ENCODE data around the gene LDLRAD3.
"Not testable (repeated sequence)": the region's sequence is repeated elsewhere in the genome, so short reads cannot be mapped to it uniquely, and the experiment has no call there.

LDLRAD3 gene

GRCh38 chr11:36002196-36002595 lies 58.3 kb downstream of the LDLRAD3 start:
- Histone ChIP-seq H3K9me3 (ENCODE audit: insufficient read depth, low read depth, low read length) (peaks cover 12% of the 10 kb centered on the region), H3K27me3 (ENCODE audit: insufficient read depth, low read length) (no peaks in the 10 kb centered on the region), H3K4me3 (ENCODE audit: low read length) (no peak overlapping the region), H3K9ac (ENCODE audit: low read depth, low read length) (peak overlapping the region; percentile 1; the same call in 1 of the 2 replicates), H3K36me3 (ENCODE audit: insufficient read depth, low read depth, low read length) (no peaks in the 10 kb centered on the region), H3K4me1 (ENCODE audit: insufficient read depth, low read length) (peaks cover 11% of the 10 kb centered on the region; the same call in 1 of the 2 replicates), H3K27ac (ENCODE audit: low read length) (peak overlapping the region; percentile 41)

GRCh38 chr11:36002796-36003195 lies 58.9 kb downstream of the LDLRAD3 start:
- H3K27me3 ChIP-seq (ENCODE audit: insufficient read depth, low read length) = no peaks in the 10 kb centered on the region
- H3K4me1 ChIP-seq (ENCODE audit: insufficient read depth, low read length) = peaks cover 11% of the 10 kb centered on the region; the same call in 1 of the 2 replicates
- H3K36me3 ChIP-seq (ENCODE audit: insufficient read depth, low read depth, low read length) = no peaks in the 10 kb centered on the region
- no peak overlapping the region for H3K27ac ChIP-seq (ENCODE audit: low read length)
- H3K9me3 ChIP-seq (ENCODE audit: insufficient read depth, low read depth, low read length) = peaks cover 12% of the 10 kb centered on the region
- H3K9ac ChIP-seq (ENCODE audit: low read depth, low read length) = no peak overlapping the region
- H3K4me3 ChIP-seq (ENCODE audit: low read length) = no peak overlapping the region

- Histone ChIP-seq H3K4me1 (ENCODE audit: insufficient read depth, low read length) (peaks cover 16% of the 10 kb centered on the region), H3K9me3 (ENCODE audit: insufficient read depth, low read depth, low read length) (peaks cover 12% of the 10 kb centered on the region), H3K9ac (ENCODE audit: low read depth, low read length) (no peak overlapping the region), H3K27ac (ENCODE audit: low read length) (no peak overlapping the region), H3K27me3 (ENCODE audit: insufficient read depth, low read length) (no peaks in the 10 kb centered on the region), H3K4me3 (ENCODE audit: low read length) (no peak overlapping the region), H3K36me3 (ENCODE audit: insufficient read depth, low read depth, low read length) (no peaks in the 10 kb centered on the region)
Observed at GRCh38 chr11:36006556-36006955, 62.7 kb downstream of the LDLRAD3 start.

- peaks cover 12% of the 10 kb centered on the region for H3K4me1 ChIP-seq (ENCODE audit: insufficient read depth, low read length)
- H3K36me3 ChIP-seq (ENCODE audit: insufficient read depth, low read depth, low read length) = no peaks in the 10 kb centered on the region
- H3K9me3 ChIP-seq (ENCODE audit: insufficient read depth, low read depth, low read length) = peaks cover 12% of the 10 kb centered on the region
- H3K4me3 ChIP-seq (ENCODE audit: low read length) = no peak overlapping the region
- H3K27ac ChIP-seq (ENCODE audit: low read length) = no peak overlapping the region
- no peaks in the 10 kb centered on the region for H3K27me3 ChIP-seq (ENCODE audit: insufficient read depth, low read length)
- H3K9ac ChIP-seq (ENCODE audit: low read depth, low read length) = no peak overlapping the region
Observed at GRCh38 chr11:36007127-36007655, 63.3 kb downstream of the LDLRAD3 start.

GRCh38 chr11:36008584-36008983 lies 64.7 kb downstream of the LDLRAD3 start:
- Histone ChIP-seq H3K4me1 (ENCODE audit: insufficient read depth, low read length) (peaks cover 7% of the 10 kb centered on the region), H3K27ac (ENCODE audit: low read length) (peak overlapping the region; percentile 11), H3K4me3 (ENCODE audit: low read length) (no peak overlapping the region), H3K27me3 (ENCODE audit: insufficient read depth, low read length) (no peaks in the 10 kb centered on the region), H3K9me3 (ENCODE audit: insufficient read depth, low read depth, low read length) (peaks cover 12% of the 10 kb centered on the region), H3K36me3 (ENCODE audit: insufficient read depth, low read depth, low read length) (no peaks in the 10 kb centered on the region), H3K9ac (ENCODE audit: low read depth, low read length) (no peak overlapping the region)

GRCh38 chr11:36009473-36009872 lies 65.6 kb downstream of the LDLRAD3 start:
- Histone ChIP-seq H3K4me3 (ENCODE audit: low read length) (no peak overlapping the region), H3K27me3 (ENCODE audit: insufficient read depth, low read length) (no peaks in the 10 kb centered on the region), H3K36me3 (ENCODE audit: insufficient read depth, low read depth, low read length) (no peaks in the 10 kb centered on the region), H3K4me1 (ENCODE audit: insufficient read depth, low read length) (peaks cover 7% of the 10 kb centered on the region), H3K9me3 (ENCODE audit: insufficient read depth, low read depth, low read length) (peaks cover 5% of the 10 kb centered on the region; the same call in 1 of the 2 replicates), H3K9ac (ENCODE audit: low read depth, low read length) (no peak overlapping the region), H3K27ac (ENCODE audit: low read length) (no peak overlapping the region)

- Histone ChIP-seq H3K4me1 (ENCODE audit: insufficient read depth, low read length) (peaks cover 7% of the 10 kb centered on the region), H3K9me3 (ENCODE audit: insufficient read depth, low read depth, low read length) (no peaks in the 10 kb centered on the region), H3K4me3 (ENCODE audit: low read length) (no peak overlapping the region), H3K27ac (ENCODE audit: low read length) (no peak overlapping the region), H3K9ac (ENCODE audit: low read depth, low read length) (no peak overlapping the region), H3K36me3 (ENCODE audit: insufficient read depth, low read depth, low read length) (no peaks in the 10 kb centered on the region), H3K27me3 (ENCODE audit: insufficient read depth, low read length) (no peaks in the 10 kb centered on the region)
Observed at GRCh38 chr11:36010010-36010740, 66.3 kb downstream of the LDLRAD3 start.

- H3K4me1 ChIP-seq (ENCODE audit: insufficient read depth, low read length) = peaks cover 7% of the 10 kb centered on the region
- no peak overlapping the region for H3K9ac ChIP-seq (ENCODE audit: low read depth, low read length)
- no peaks in the 10 kb centered on the region for H3K9me3 ChIP-seq (ENCODE audit: insufficient read depth, low read depth, low read length)
- no peak overlapping the region for H3K4me3 ChIP-seq (ENCODE audit: low read length)
- H3K27ac ChIP-seq (ENCODE audit: low read length) = no peak overlapping the region
- H3K36me3 ChIP-seq (ENCODE audit: insufficient read depth, low read depth, low read length) = no peaks in the 10 kb centered on the region
- H3K27me3 ChIP-seq (ENCODE audit: insufficient read depth, low read length) = no peaks in the 10 kb centered on the region
Observed at GRCh38 chr11:36011574-36011973, 67.7 kb downstream of the LDLRAD3 start.

- Histone ChIP-seq H3K4me1 (ENCODE audit: insufficient read depth, low read length) (peaks cover 7% of the 10 kb centered on the region), H3K9ac (ENCODE audit: low read depth, low read length) (no peak overlapping the region), H3K36me3 (ENCODE audit: insufficient read depth, low read depth, low read length) (no peaks in the 10 kb centered on the region), H3K9me3 (ENCODE audit: insufficient read depth, low read depth, low read length) (no peaks in the 10 kb centered on the region), H3K27me3 (ENCODE audit: insufficient read depth, low read length) (no peaks in the 10 kb centered on the region), H3K27ac (ENCODE audit: low read length) (no peak overlapping the region), H3K4me3 (ENCODE audit: low read length) (no peak overlapping the region)
Observed at GRCh38 chr11:36012455-36012854, 68.6 kb downstream of the LDLRAD3 start.

- no peaks in the 10 kb centered on the region for H3K27me3 ChIP-seq (ENCODE audit: insufficient read depth, low read length)
- peaks cover 7% of the 10 kb centered on the region for H3K4me1 ChIP-seq (ENCODE audit: insufficient read depth, low read length)
- H3K27ac ChIP-seq (ENCODE audit: low read length) = no peak overlapping the region
- H3K9ac ChIP-seq (ENCODE audit: low read depth, low read length) = no peak overlapping the region
- H3K4me3 ChIP-seq (ENCODE audit: low read length) = no peak overlapping the region
- no peaks in the 10 kb centered on the region for H3K9me3 ChIP-seq (ENCODE audit: insufficient read depth, low read depth, low read length)
- H3K36me3 ChIP-seq (ENCODE audit: insufficient read depth, low read depth, low read length) = no peaks in the 10 kb centered on the region
Observed at GRCh38 chr11:36012979-36013378, 69.1 kb downstream of the LDLRAD3 start.

GRCh38 chr11:36013446-36013845 lies 69.6 kb downstream of the LDLRAD3 start:
- not testable (repeated sequence) for H3K27ac ChIP-seq (ENCODE audit: low read length); H3K4me3 ChIP-seq (ENCODE audit: low read length); H3K4me1 ChIP-seq (ENCODE audit: insufficient read depth, low read length); H3K27me3 ChIP-seq (ENCODE audit: insufficient read depth, low read length); H3K36me3 ChIP-seq (ENCODE audit: insufficient read depth, low read depth, low read length); H3K9ac ChIP-seq (ENCODE audit: low read depth, low read length); H3K9me3 ChIP-seq (ENCODE audit: insufficient read depth, low read depth, low read length)

Data from iPS-20b (cell line).